Mononuclear cell (primary cell): Measurements from ENCODE around the gene METTL1. TPM values are rescaled to one million over a fixed set of nuclear protein-coding genes. Genes with fewer than 3 reads are reported as not detected.

ENCODE experiments used
- H3K27me3 ChIP-seq: 2 replicates; pipeline ENCODE4 v1.6.0; 2011; ENCODE audit warnings: low read length, control low read depth; ENCODE audit not compliant: insufficient read depth
- H3K4me1 ChIP-seq: 2 replicates; pipeline ENCODE4 v1.5.1; 2011; ENCODE audit warnings: mild to moderate bottlenecking, low read length, control low read depth; ENCODE audit not compliant: insufficient read depth
- H3K4me3 ChIP-seq: 2 replicates; pipeline ENCODE4 v1.5.1; 2011; ENCODE audit warnings: mild to moderate bottlenecking, low read length, moderate library complexity
- H3K9me3 ChIP-seq: 2 replicates; pipeline ENCODE4 v1.5.1; 2011; ENCODE audit warnings: low read depth, mild to moderate bottlenecking, control low read depth, low read length
- total RNA-seq: library from RNA; depleted of rRNA; stranded (reverse); fragments of >200 nt; gene quantifications from one replicate; pipeline ENCODE4 v1.2.3, GENCODE V29; 2012

METTL1 gene
- total RNA-seq, 1 donor = 2.3 TPM

GRCh38 chr12:57743769-57744168 is 28.1 kb downstream of the METTL1 start:
- Histone ChIP-seq H3K4me1 (peaks cover 58% of the 10 kb centered on the region), H3K4me3 (no peak overlapping the region), H3K27me3 (no peaks in the 10 kb centered on the region)

DNA sequence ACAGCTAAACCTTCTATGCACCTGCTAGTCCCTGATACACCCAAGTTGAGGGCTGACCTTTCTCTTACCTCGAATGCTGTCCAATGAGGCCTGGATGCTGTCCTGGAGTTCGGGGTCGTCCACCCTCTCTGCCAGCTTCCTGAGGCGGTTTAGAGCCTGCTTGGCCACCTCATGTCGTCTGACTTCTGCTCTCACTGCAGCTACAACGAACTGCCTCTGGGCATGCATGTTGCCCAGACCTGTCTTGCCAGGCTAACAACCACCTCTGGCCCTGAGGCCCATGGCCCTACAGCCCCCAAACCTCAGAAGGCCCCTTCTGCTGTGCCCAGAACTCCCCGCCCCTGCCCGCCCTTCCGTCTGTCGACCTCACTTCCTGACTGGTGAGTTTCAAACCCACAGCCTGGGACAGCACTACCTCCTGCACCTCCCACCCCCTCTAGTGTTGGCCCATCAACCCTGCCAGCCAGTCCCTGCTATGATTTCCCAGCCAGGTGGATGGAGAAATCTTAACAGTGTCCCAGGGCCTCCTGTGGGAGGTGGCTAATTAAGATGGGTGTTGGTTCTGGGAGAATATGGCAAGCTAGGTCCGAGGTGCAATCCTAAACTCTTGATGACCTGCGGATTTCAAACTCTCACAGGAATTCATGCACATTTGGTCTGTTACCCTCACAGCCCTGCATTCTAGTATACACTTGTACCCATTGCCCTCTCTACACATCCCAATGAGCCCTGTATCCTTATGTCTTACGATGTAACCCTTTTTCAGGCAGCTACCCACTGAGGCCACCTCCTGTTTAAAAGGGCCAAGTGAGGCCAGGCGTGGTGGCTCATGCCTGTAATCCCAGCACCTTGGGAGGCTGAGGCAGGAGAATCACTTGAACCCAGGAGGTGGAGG is 29.8 kb downstream of the METTL1 start:
- Histone ChIP-seq H3K9me3 (no peaks in the 10 kb centered on the region), H3K27me3 (no peaks in the 10 kb centered on the region), H3K4me3 (peak overlapping the region; percentile 59), H3K4me1 (peaks cover 58% of the 10 kb centered on the region)

More at GRCh38 chr12:57743769-57744168, 28.1 kb downstream of the METTL1 start:
- H3K9me3 ChIP-seq = no peaks in the 10 kb centered on the region

DNA sequence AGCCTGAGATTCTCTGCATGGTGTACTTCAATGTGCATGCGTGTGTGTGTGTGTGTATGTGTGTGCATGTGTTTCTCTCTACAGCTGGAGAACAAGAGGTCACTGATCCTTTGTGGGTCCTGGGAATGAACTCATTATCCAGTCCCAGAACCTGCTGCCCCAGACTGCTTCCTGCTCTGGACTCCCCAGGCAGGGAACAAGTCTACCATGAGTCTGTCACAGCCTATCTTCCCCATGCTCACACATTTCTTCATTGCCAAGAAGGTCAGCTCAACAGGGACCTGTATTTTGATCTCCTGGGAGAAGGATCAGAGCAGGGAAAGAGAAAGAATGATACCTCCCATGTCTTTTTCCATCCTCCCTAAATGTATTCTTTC is 30.5 kb downstream of the METTL1 start:
- H3K9me3 ChIP-seq = no peaks in the 10 kb centered on the region
- peaks cover 58% of the 10 kb centered on the region for H3K4me1 ChIP-seq
- H3K4me3 ChIP-seq = peak overlapping the region; percentile 59
- no peaks in the 10 kb centered on the region for H3K27me3 ChIP-seq

- Histone ChIP-seq H3K4me3 (peak overlapping the region; percentile 59), H3K9me3 (no peaks in the 10 kb centered on the region), H3K4me1 (peaks cover 53% of the 10 kb centered on the region), H3K27me3 (no peaks in the 10 kb centered on the region)
Measured at GRCh38 chr12:57740656-57741412, 31.1 kb downstream of the METTL1 start.

- peaks cover 45% of the 10 kb centered on the region for H3K4me1 ChIP-seq
- no peaks in the 10 kb centered on the region for H3K9me3 ChIP-seq
- H3K4me3 ChIP-seq = no peak overlapping the region
- H3K27me3 ChIP-seq = no peaks in the 10 kb centered on the region
Measured at GRCh38 chr12:57739914-57740538, 31.9 kb downstream of the METTL1 start.

GRCh38 chr12:57739387-57739786 is 32.5 kb downstream of the METTL1 start:
- H3K9me3 ChIP-seq = no peaks in the 10 kb centered on the region
- no peak overlapping the region for H3K4me3 ChIP-seq
- H3K27me3 ChIP-seq = no peaks in the 10 kb centered on the region
- peaks cover 44% of the 10 kb centered on the region for H3K4me1 ChIP-seq

GRCh38 chr12:57738661-57739237 is 33.2 kb downstream of the METTL1 start, which contains the start of gene AGAP2:
AGAP2 (minus strand) TSS chr12:57738742; CDS start chr12:57738246, 496 bp downstream.
- H3K4me3 ChIP-seq = no peak within 1 kb of the TSS
- no peaks in the 10 kb centered on the region for H3K27me3 ChIP-seq
- no peaks in the 10 kb centered on the region for H3K9me3 ChIP-seq
- peaks cover 38% of the 10 kb centered on the region for H3K4me1 ChIP-seq

DNA sequence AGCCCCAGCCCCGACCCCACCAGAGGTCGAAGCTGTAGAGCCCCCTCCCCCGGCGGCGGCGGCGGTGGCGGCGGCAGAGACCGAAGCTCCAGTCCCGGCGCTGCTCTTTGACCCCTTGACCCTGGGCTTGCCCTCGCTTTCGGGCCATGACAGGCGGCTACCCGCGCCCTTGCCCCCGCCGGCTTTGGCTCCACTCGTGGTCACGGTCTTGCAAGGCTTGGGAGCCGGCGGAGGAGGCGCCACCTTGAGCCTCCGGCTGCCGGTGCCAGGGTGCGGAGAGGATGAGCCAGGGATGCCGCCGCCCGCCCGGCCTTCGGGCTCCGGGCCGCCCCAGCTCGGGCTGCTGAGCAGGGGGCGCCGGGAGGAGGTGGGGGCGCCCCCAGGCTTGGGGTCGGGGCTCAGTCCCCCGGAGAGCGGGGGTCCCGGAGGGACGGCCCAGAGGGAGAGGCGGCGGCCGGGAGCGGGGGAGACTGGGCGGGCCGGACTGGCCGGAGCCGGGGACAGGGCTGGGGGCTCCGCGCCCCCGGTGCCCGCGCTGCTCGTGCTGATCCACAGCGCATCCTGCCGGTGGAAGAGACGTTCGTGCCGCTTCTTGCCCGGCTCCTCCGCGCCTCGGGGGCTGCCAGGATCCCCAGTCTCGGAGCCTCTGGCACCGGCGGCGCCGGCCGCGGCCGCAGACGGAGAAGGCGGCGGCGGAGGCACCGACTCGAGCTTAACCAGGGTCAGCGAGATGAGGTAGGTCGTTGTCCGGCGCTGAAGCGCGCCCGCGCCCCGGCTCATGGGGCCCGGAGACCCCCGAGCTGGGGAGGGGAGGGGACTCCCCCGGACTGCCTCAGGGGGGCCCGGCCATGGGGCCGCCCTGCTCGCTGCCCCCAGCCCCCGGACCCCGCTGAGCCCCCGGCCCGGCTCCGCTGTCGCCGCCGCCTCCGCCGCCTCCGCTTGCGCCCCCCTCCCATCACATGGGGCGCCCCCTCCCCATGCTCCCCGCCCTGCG is 34.1 kb downstream of the METTL1 start:
- Histone ChIP-seq H3K4me3 (no peak overlapping the region), H3K9me3 (no peaks in the 10 kb centered on the region), H3K4me1 (peaks cover 38% of the 10 kb centered on the region), H3K27me3 (no peaks in the 10 kb centered on the region)

DNA sequence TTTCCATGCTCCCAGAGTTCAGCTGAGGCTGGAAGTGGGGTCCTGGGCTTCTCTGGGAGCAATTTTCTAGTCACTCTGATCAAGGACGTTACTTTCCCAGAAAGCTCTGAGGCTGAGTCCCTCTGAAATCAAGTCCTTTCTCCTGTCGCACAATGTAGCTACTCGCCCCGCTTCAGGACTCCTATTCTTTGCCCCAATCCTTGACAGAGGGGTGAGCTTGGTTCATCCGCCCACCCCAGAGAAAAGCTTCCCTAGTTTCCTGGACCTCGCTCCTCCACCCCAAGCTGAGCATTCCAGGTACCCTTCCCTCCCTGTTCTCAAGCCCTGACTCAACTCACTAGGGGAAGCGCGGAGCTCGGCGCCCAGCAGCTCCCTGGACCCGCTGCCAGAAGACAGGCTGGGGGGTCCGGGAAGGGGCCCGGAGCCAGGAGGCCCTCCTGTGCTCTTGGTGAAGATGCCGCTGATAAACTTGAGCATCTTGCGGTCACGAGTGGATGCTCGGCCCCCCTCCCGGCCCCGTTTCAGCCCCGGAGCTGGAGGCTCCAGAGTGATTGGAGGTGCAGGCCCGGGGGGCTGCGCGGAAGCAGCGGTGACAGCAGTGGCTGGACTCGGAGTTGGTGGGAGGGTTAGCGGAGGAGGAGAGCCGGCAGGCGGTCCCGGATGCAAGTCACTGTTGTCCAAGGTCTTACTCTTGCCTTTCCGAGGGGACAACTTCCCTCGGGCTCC is 35.0 kb downstream of the METTL1 start:
- no peaks in the 10 kb centered on the region for H3K9me3 ChIP-seq
- H3K27me3 ChIP-seq = no peaks in the 10 kb centered on the region
- H3K4me1 ChIP-seq = peaks cover 30% of the 10 kb centered on the region
- H3K4me3 ChIP-seq = no peak overlapping the region

- H3K4me1 ChIP-seq = peaks cover 23% of the 10 kb centered on the region
- no peaks in the 10 kb centered on the region for H3K9me3 ChIP-seq
- no peaks in the 10 kb centered on the region for H3K27me3 ChIP-seq
- no peak overlapping the region for H3K4me3 ChIP-seq
Measured at GRCh38 chr12:57735952-57736740, 35.8 kb downstream of the METTL1 start.

DNA sequence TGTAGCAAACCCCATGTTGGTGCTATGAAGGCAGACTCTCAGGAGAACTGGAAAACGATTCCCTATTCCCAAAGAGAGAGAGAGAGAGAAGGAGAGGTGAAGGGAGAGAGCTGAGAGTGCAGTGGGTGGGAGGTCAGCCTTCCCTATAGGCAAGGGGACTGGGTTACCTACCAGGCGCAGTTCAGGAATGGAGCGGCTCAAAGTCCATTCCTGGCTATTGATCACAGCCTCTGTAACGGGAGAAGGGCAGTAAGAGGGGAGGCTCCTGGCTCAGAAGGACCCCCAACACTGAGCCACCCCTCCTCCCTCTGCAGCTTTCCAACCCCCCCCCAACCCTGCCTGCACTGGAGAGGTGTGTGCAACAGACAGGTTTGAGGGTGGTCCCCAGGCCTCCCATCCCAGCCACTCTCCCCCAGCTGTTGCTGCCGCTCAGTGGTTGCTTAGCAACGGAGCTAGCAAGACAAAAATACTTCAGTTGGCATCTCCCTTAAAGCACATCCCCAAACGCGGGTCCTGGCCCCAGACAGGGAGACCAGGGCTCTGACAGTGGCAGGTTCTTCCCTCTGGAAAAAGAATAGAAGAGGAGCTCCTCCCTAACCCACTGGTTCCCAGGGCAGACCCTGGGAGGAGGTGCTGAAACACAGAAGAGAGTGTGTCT is 36.6 kb downstream of the METTL1 start:
- Histone ChIP-seq H3K27me3 (no peaks in the 10 kb centered on the region), H3K9me3 (no peaks in the 10 kb centered on the region), H3K4me3 (no peak overlapping the region), H3K4me1 (peaks cover 15% of the 10 kb centered on the region)

GRCh38 chr12:57734591-57734990 is 37.3 kb downstream of the METTL1 start:
- H3K27me3 ChIP-seq = no peaks in the 10 kb centered on the region
- peaks cover 7% of the 10 kb centered on the region for H3K4me1 ChIP-seq
- H3K4me3 ChIP-seq = no peak overlapping the region
- no peaks in the 10 kb centered on the region for H3K9me3 ChIP-seq
